Liver (tissue), 9 donors: Measurements from ENCODE around the gene CLIC5. TPM values are rescaled to one million over a fixed set of nuclear protein-coding genes. Genes with fewer than 3 reads are reported as not detected.

Experiments used
- DNase-seq: peaks from one replicate; pipeline ENCODE4 v3.0.0-alpha.2; 2017; ENCODE audit warnings: low spot score
- H3K27ac ChIP-seq, 2 donors: one replicate each; pipeline ENCODE4 v1.7.0; 2013; ENCODE audit warnings: inconsistent platforms in 2 of 2, low read length in 2 of 2, control low read depth in 1 of 2, low read depth in 1 of 2, mild to moderate bottlenecking in 1 of 2
- H3K27me3 ChIP-seq, 4 donors: one replicate each; pipeline versions ENCODE4 v1.6.1 to v1.7.0; 2013; ENCODE audit warnings: low read length in 3 of 4, inconsistent platforms in 1 of 4, mild to moderate bottlenecking in 1 of 4, moderate library complexity in 1 of 4; ENCODE audit not compliant: control insufficient read depth in 4 of 4, insufficient read depth in 4 of 4
- H3K36me3 ChIP-seq, 4 donors: one replicate each; pipeline versions ENCODE4 v1.6.1 to v1.7.0; 2013; ENCODE audit warnings: low read length in 3 of 4, mild to moderate bottlenecking in 3 of 4, low read depth in 1 of 4, moderate library complexity in 1 of 4; ENCODE audit not compliant: control insufficient read depth in 4 of 4, insufficient read depth in 3 of 4
- H3K4me1 ChIP-seq, 4 donors: one replicate each; pipeline versions ENCODE4 v1.6.1 to v1.7.0; 2013; ENCODE audit warnings: low read length in 3 of 4, mild to moderate bottlenecking in 3 of 4, moderate library complexity in 1 of 4; ENCODE audit not compliant: control insufficient read depth in 4 of 4, insufficient read depth in 4 of 4
- H3K4me3 ChIP-seq, 3 donors: one replicate each; pipeline versions ENCODE4 v1.6.1 to v1.7.0; 2013; ENCODE audit warnings: low read length in 3 of 3, control low read depth in 1 of 3, low read depth in 1 of 3, mild to moderate bottlenecking in 1 of 3
- H3K9ac ChIP-seq, 2 donors: one replicate each; pipeline ENCODE4 v1.7.0; 2013; ENCODE audit warnings: low read length in 2 of 2, mild to moderate bottlenecking in 2 of 2, moderate library complexity in 2 of 2, control low read depth in 1 of 2, low read depth in 1 of 2
- H3K9me3 ChIP-seq, 4 donors: one replicate each; pipeline versions ENCODE4 v1.6.1 to v1.7.0; 2013; ENCODE audit warnings: low read length in 3 of 4; ENCODE audit not compliant: control insufficient read depth in 4 of 4
- EGR1 ChIP-seq, 2 donors: IDR thresholded peaks; 2 replicates each; pipeline ENCODE4 v1.6.1; 2016 to 2018; ENCODE audit warnings: antibody characterized with exemption in 2 of 2, low read depth in 2 of 2
- FOXA1 ChIP-seq: IDR thresholded peaks from 2 replicates; pipeline ENCODE4 v1.6.1; 2016; ENCODE audit warnings: antibody characterized with exemption
- FOXA2 ChIP-seq: IDR thresholded peaks from 2 replicates; pipeline ENCODE4 v1.6.1; 2016; ENCODE audit warnings: antibody characterized with exemption
- GABPA ChIP-seq, 2 donors: IDR thresholded peaks in 1 of 2; conservative IDR thresholded peaks in 1 of 2; 2 replicates each; pipeline ENCODE4 v1.6.1; 2016; ENCODE audit warnings: antibody characterized with exemption in 2 of 2, mild to moderate bottlenecking in 1 of 2, moderate library complexity in 1 of 2
- HNF4A ChIP-seq, 2 donors: conservative IDR thresholded peaks; 2 replicates each; pipeline ENCODE4 v1.6.1; 2016; ENCODE audit warnings: antibody characterized with exemption in 2 of 2, mild to moderate bottlenecking in 2 of 2
- HNF4G ChIP-seq: IDR thresholded peaks from 2 replicates; pipeline ENCODE4 v1.6.1; 2016; ENCODE audit warnings: antibody characterized with exemption
- JUND ChIP-seq, 2 donors: IDR thresholded peaks; 2 replicates each; pipeline ENCODE4 v1.6.1; 2016; ENCODE audit warnings: antibody characterized with exemption in 2 of 2
- NR2F2 ChIP-seq: IDR thresholded peaks from 2 replicates; pipeline ENCODE4 v1.6.1; 2016; ENCODE audit warnings: antibody characterized with exemption
- RXRA ChIP-seq, 2 donors: IDR thresholded peaks; 2 replicates each; pipeline ENCODE4 v1.6.1; 2017 to 2018; ENCODE audit warnings: antibody characterized with exemption in 2 of 2, mild to moderate bottlenecking in 1 of 2
- SP1 ChIP-seq: IDR thresholded peaks from 2 replicates; pipeline ENCODE4 v1.6.1; 2018; ENCODE audit warnings: antibody characterized with exemption, mild to moderate bottlenecking
- TAF1 ChIP-seq: conservative IDR thresholded peaks from 2 replicates; pipeline ENCODE4 v1.6.1; 2016; ENCODE audit warnings: antibody characterized with exemption, mild to moderate bottlenecking
- polyA plus RNA-seq, 2 donors: library from polyadenylated mRNA; stranded (reverse) in 1 of 2; unstranded in 1 of 2; fragments of 200-250 nt in 1 of 2; fragments of >200 nt in 1 of 2; fragmentation: Nextera tagmentation in 1 of 2; extraction: Ambion mirVana in 1 of 2; gene quantifications; one replicate each; pipeline versions ENCODE4 v1.2.1 to v1.2.3, GENCODE V29; 2013 to 2015
- total RNA-seq, 2 donors: library from RNA; depleted of rRNA; stranded (reverse); fragments of >200 nt; gene quantifications; one replicate each; pipeline ENCODE4 v1.2.3, GENCODE V29; 2014
- TF ChIP-seq, protein P1 (sequence below): IDR thresholded peaks from 2 replicates; pipeline ENCODE4 v1.6.1; 2016; ENCODE audit warnings: antibody characterized with exemption
- TF ChIP-seq, protein P2 (sequence below): IDR thresholded peaks from 2 replicates; pipeline ENCODE4 v1.6.1; 2016; ENCODE audit warnings: antibody characterized with exemption, mild to moderate bottlenecking
- TF ChIP-seq, protein P3 (sequence below): IDR thresholded peaks from 2 replicates; pipeline ENCODE4 v1.6.1; 2016; ENCODE audit warnings: antibody characterized with exemption
- TF ChIP-seq, protein P4 (sequence below): IDR thresholded peaks from 2 replicates; pipeline ENCODE4 v1.6.1; 2016; ENCODE audit warnings: antibody characterized with exemption
- donor health status: healthy.
- donor health status: healthy.
- donor health status: healthy.
- donor health status: healthy.
- donor health status: healthy.

Gene CLIC5
- total and polyA plus RNA-seq, 4 donors = 0.05 to 0.33 (median 0.14) TPM

DNA sequence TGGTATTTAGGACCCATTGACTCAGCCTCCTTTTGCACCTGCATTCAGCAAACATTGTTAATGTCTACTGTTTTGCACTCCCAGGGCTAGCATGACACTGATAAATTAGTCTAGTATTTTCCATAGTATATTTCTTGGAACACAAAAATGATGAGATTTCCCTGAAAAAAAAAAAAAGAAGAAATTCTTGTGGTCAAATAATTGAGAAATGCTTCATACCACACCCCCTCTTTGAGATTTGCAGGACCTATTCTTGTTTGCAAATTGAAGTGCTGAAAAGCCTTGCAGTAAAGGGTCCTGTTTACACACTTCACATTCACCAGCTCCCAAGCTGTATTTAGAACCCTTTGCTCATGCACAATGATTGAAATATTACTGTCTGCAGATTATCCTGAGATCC is 36.3 kb upstream of the CLIC5 start:
- Histone ChIP-seq H3K27ac (no peak overlapping the region), H3K9ac (no peak overlapping the region), H3K9me3 (no peaks in the 10 kb centered on the region), H3K4me3 (no peak overlapping the region), H3K4me1 (peaks cover 0 to 10% (median 2%) of the 10 kb centered on the region in 4 donors), H3K36me3 (no peaks in the 10 kb centered on the region), H3K27me3 (no peaks in the 10 kb centered on the region)
- no peak for DNase-seq
- TF ChIP-seq FOXA2 = no peak
- TF ChIP-seq, protein P1, sequence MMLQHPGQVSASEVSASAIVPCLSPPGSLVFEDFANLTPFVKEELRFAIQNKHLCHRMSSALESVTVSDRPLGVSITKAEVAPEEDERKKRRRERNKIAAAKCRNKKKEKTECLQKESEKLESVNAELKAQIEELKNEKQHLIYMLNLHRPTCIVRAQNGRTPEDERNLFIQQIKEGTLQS = no peak
- TF ChIP-seq NR2F2 = no peak
- TF ChIP-seq RXRA (IDR thresholded peaks at IDR 0.05) = no peak
- no peak for TF ChIP-seq FOXA1
- TF ChIP-seq, protein P2, sequence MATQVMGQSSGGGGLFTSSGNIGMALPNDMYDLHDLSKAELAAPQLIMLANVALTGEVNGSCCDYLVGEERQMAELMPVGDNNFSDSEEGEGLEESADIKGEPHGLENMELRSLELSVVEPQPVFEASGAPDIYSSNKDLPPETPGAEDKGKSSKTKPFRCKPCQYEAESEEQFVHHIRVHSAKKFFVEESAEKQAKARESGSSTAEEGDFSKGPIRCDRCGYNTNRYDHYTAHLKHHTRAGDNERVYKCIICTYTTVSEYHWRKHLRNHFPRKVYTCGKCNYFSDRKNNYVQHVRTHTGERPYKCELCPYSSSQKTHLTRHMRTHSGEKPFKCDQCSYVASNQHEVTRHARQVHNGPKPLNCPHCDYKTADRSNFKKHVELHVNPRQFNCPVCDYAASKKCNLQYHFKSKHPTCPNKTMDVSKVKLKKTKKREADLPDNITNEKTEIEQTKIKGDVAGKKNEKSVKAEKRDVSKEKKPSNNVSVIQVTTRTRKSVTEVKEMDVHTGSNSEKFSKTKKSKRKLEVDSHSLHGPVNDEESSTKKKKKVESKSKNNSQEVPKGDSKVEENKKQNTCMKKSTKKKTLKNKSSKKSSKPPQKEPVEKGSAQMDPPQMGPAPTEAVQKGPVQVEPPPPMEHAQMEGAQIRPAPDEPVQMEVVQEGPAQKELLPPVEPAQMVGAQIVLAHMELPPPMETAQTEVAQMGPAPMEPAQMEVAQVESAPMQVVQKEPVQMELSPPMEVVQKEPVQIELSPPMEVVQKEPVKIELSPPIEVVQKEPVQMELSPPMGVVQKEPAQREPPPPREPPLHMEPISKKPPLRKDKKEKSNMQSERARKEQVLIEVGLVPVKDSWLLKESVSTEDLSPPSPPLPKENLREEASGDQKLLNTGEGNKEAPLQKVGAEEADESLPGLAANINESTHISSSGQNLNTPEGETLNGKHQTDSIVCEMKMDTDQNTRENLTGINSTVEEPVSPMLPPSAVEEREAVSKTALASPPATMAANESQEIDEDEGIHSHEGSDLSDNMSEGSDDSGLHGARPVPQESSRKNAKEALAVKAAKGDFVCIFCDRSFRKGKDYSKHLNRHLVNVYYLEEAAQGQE = no peak
- TF ChIP-seq, protein P3, sequence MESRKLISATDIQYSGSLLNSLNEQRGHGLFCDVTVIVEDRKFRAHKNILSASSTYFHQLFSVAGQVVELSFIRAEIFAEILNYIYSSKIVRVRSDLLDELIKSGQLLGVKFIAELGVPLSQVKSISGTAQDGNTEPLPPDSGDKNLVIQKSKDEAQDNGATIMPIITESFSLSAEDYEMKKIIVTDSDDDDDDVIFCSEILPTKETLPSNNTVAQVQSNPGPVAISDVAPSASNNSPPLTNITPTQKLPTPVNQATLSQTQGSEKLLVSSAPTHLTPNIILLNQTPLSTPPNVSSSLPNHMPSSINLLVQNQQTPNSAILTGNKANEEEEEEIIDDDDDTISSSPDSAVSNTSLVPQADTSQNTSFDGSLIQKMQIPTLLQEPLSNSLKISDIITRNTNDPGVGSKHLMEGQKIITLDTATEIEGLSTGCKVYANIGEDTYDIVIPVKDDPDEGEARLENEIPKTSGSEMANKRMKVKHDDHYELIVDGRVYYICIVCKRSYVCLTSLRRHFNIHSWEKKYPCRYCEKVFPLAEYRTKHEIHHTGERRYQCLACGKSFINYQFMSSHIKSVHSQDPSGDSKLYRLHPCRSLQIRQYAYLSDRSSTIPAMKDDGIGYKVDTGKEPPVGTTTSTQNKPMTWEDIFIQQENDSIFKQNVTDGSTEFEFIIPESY = no peak
- no peak for TF ChIP-seq SP1
- TF ChIP-seq JUND (IDR thresholded peaks at IDR 0.05) = no peak
- no peak for TF ChIP-seq TAF1
- TF ChIP-seq GABPA (IDR thresholded peaks at IDR 0.05 in 1 of 2, conservative IDR thresholded peaks at IDR 0.05 in 1 of 2) = no peak
- TF ChIP-seq, protein P4, sequence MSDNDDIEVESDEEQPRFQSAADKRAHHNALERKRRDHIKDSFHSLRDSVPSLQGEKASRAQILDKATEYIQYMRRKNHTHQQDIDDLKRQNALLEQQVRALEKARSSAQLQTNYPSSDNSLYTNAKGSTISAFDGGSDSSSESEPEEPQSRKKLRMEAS = no peak
- TF ChIP-seq HNF4G = no peak
- no peak for TF ChIP-seq HNF4A (conservative IDR thresholded peaks at IDR 0.05)

DNA sequence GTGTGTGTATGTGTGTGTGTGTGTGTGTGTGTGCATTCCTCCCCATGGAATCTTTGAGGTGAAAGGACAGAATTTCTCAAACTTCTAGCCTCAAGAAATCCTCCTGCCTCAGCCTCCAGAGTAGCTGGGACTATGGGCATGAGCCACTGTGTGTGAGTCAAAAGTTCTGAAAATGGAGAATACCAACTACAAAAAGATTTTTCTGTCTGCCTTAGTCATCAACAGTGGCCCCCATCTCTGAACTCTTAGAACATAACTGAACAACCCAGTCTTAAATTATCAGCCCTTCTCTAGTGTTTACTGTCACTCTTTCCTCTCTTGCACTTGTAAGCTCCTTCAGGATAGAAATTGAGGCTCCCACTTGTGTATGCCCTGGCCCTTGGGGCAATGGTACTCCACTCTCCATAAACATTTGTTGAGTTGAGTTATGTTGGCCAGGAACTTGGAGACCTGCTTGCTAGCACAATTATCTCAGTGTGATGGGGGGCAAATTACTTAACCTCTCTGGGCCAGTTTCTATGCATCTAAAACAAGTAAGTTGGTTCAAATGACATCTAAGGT is 35.3 kb upstream of the CLIC5 start:
- H3K27ac ChIP-seq = no peak overlapping the region
- no peaks in the 10 kb centered on the region for H3K9me3 ChIP-seq

More for the DNA sequence above, 35.3 kb upstream of the CLIC5 start:
- DNase-seq = no peak
- TF ChIP-seq EGR1 (IDR thresholded peaks at IDR 0.05; ENCODE audit: low read depth in 2 of 2) (no peak), SP1 (no peak), JUND (IDR thresholded peaks at IDR 0.05) (no peak)
- Histone ChIP-seq H3K4me1 (peaks cover 0 to 10% (median 2%) of the 10 kb centered on the region in 4 donors), H3K9ac (no peak overlapping the region), H3K27me3 (no peaks in the 10 kb centered on the region), H3K4me3 (no peak overlapping the region), H3K36me3 (no peaks in the 10 kb centered on the region)
